Kidney epithelial cell (primary cell): ENCODE measurements around the gene CTTNBP2. TPM values are rescaled to one million over a fixed set of nuclear protein-coding genes. Genes with fewer than 3 reads are reported as not detected.

ENCODE experiments used
- DNase-seq: peaks from one replicate; pipeline ENCODE4 v3.0.0-alpha.2; 2010; ENCODE audit warnings: low read depth
- H3K27me3 ChIP-seq: 2 replicates; pipeline ENCODE4 v1.6.0; 2011; ENCODE audit warnings: low read length; ENCODE audit not compliant: control insufficient read depth, insufficient read depth
- H3K36me3 ChIP-seq: 2 replicates; pipeline ENCODE4 v1.5.1; 2011; ENCODE audit warnings: low read length; ENCODE audit not compliant: control insufficient read depth, insufficient read depth
- H3K4me3 ChIP-seq: 2 replicates; pipeline ENCODE4 v1.5.1; 2011; ENCODE audit warnings: low read depth, mild to moderate bottlenecking, control low read depth, low read length
- CTCF ChIP-seq: IDR thresholded peaks from 2 replicates; pipeline ENCODE4 v1.5.1; 2011; ENCODE audit warnings: mild to moderate bottlenecking, moderate library complexity, low read length, control low read depth, inconsistent platforms; ENCODE audit not compliant: insufficient read depth, poor library complexity, severe bottlenecking
- total RNA-seq: library from RNA; depleted of rRNA; stranded (reverse); fragments of >200 nt; gene quantifications from 2 replicates; pipeline ENCODE4 v1.2.3, GENCODE V29; 2015

CTTNBP2 gene
- total RNA-seq, result 4.2 and 5.3 TPM in 2 replicates

GRCh38 chr7:117873310-117874190 lies at the start of gene CTTNBP2:
Gene CTTNBP2, minus strand, starts transcription at chr7:117873441. Its CDS starts 26 bp downstream, at chr7:117873415.
- Histone ChIP-seq H3K27me3 (no peaks in the 10 kb centered on the region), H3K4me3 (peak within 1 kb of the TSS; percentile 90), H3K36me3 (no peaks in the 10 kb centered on the region)
- no peak for TF ChIP-seq CTCF
- no peak for DNase-seq

- no peak overlapping the region for H3K4me3 ChIP-seq
- no peak for DNase-seq
- H3K27me3 ChIP-seq, result no peaks in the 10 kb centered on the region
- no peaks in the 10 kb centered on the region for H3K36me3 ChIP-seq
- no peak for TF ChIP-seq CTCF
Observed at GRCh38 chr7:117916309-117916708, 43.1 kb upstream of the CTTNBP2 start.

GRCh38 chr7:117912421-117912820 lies 39.2 kb upstream of the CTTNBP2 start:
- DNase-seq, result no peak
- Histone ChIP-seq H3K27me3 (no peaks in the 10 kb centered on the region), H3K4me3 (no peak overlapping the region), H3K36me3 (no peaks in the 10 kb centered on the region)
- no peak for TF ChIP-seq CTCF

GRCh38 chr7:117908031-117908795 lies 35.0 kb upstream of the CTTNBP2 start:
- Histone ChIP-seq H3K27me3 (no peaks in the 10 kb centered on the region), H3K4me3 (no peak overlapping the region), H3K36me3 (no peaks in the 10 kb centered on the region)
- no peak for DNase-seq
- no peak for TF ChIP-seq CTCF

GRCh38 chr7:117907049-117907640 lies 33.9 kb upstream of the CTTNBP2 start:
- DNase-seq, result no peak
- Histone ChIP-seq H3K36me3 (no peaks in the 10 kb centered on the region), H3K27me3 (no peaks in the 10 kb centered on the region), H3K4me3 (no peak overlapping the region)
- no peak for TF ChIP-seq CTCF
